Activated effector memory CD4-positive, alpha-beta T cell treated with anti-CD3 and anti-CD28 coated beads, Interleukin-2, amount 50 U/mL, for 16 hours (primary cell): ENCODE data around the gene FSCN2.

Source experiments
- DNase-seq: peaks from one replicate; pipeline ENCODE4 v3.0.0-alpha.2; 2020

FSCN2 gene

GRCh38 chr17:81542431-81543338, 14.5 kb downstream of the FSCN2 start:
- no peak for DNase-seq

GRCh38 chr17:81543339-81543675, 15.1 kb downstream of the FSCN2 start:
- no peak for DNase-seq

GRCh38 chr17:81543756-81544155, 15.6 kb downstream of the FSCN2 start:
- no peak for DNase-seq

GRCh38 chr17:81544281-81544974, 16.3 kb downstream of the FSCN2 start:
- no peak for DNase-seq

GRCh38 chr17:81545160-81545949, 17.2 kb downstream of the FSCN2 start:
- no peak for DNase-seq

GRCh38 chr17:81546906-81547613, 18.9 kb downstream of the FSCN2 start:
- no peak for DNase-seq

DNA sequence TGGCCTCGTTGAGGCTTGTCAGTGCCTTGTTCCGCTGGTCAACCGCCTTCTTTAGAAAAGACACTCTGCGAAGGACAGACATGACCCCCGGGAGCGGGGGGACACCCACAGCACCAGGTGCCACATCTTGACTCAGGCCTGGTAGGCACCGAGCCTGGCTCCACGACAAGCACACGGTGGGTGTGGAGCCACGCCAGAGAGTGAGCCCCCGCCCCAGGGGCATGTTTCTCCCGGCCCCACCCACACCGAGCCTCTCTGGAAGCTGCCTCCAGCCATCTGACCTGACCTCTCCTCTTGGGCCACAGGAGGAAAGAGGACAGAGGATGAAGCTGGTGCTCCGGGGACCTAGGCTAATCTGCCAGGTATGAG, 19.4 kb downstream of the FSCN2 start:
- DNase-seq: no peak

GRCh38 chr17:81549031-81549557, 20.9 kb downstream of the FSCN2 start:
- DNase-seq: no peak

- no peak for DNase-seq
Observed at GRCh38 chr17:81549826-81550225, 21.6 kb downstream of the FSCN2 start.

DNA sequence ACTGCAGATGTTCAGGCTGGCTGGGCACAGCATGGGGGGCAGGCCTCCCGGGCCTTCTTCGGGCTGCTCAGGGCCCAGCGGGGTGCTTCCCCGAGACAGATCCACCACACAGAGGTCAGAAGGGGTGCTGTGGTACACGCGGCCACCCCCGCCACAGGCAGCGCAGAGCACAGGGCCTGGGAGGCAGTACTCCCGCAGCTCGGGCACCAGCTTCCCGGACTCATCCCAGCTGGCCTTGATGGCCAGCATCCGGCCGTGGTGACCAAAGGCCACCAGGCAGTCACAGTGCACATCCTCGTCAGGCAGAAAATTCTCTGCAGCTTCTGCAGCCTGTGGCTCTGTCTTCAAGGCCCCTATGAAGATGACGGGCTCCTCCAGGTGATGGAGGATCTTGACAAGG, 22.1 kb downstream of the FSCN2 start:
- no peak for DNase-seq

- DNase-seq: no peak
Observed at GRCh38 chr17:81550830-81551457, 22.8 kb downstream of the FSCN2 start.

DNA sequence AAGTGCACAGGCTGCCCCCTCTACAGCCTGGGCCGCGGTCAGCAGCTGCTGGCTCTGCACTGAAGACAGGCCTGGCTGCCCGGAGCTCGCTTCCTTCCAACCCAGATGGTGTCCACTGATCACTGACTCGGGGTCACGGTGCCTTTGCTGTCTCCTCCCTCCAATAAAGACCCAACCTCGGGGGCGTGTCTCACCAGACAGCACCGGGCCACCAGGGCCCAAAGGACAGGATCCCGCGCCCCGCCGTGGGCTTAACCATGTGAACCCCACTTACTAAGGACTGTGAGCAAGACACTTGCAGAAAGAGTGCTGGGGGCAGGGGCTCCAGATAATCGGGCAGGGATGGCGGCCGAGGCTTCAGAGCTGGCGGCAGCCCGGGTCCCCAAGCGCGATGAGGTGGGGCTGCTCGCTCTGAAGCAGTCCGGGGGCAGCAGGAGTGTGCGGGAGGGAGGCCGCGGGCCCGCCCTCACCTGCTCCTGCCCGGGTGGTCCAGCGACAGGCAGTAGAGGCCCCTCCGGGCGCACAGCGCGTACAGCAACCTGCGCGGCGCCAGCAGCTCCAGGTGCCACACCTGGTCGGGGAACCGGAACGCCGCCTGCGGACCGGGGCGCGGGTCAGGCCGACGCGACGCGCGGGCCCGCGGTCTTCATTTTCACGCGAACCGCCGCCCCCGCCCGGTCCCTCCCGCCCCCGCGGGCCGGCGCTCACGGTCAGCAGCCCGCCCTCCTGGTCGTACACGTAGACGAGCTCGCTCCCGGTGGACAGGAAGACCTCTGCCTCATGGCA, 23.5 kb downstream of the FSCN2 start:
- DNase-seq: no peak

DNA sequence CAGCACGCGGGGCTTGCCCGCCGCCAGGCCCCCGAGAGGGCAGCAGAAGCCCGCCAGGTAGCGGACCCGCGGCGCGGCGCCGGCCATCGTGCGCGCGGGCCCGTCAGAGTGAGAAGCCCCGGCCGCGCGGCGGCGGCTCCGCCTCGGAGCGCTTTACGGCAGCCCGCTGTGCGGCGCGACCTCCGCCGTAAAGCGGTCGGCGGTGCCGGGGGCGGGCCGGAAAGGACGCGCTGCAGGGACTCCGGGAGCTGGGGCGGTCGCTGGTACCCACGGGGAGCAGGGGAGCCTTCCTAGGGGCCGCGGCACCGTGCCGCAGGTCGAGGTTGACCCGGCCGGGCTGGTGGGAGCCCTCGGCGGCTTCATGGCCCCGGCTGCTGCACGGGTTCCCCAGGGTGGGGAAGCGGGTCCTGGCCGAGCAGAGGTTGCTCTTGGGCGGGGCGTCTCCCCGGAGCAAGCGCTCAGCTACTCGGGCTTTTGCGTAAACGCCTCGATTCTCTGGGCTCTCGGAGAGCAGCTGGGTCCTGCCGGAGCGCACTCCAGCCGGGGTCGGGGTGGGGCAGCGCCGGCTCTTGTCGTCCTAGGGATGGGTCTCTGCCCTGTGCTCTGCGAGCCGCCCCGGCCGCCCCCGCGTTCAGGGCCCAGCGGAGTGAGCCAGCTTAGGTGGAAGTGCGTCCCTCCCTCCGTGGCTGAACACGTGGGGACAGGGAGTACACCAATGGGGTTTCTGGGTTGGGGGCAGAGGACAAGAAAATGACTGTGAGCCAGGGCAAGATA, 24.3 kb downstream of the FSCN2 start, which contains the start of gene FAAP100:
FAAP100 (minus strand) TSS at position 110 of the 774 bp plus-strand sequence; CDS start at position 87, 23 bp downstream.
- peak; percentile 94 for DNase-seq

- DNase-seq: peak; percentile 91
Observed at GRCh38 chr17:81553018-81553615, 24.9 kb downstream of the FSCN2 start.

- DNase-seq: no peak
Observed at GRCh38 chr17:81553616-81554181, 25.5 kb downstream of the FSCN2 start.

DNA sequence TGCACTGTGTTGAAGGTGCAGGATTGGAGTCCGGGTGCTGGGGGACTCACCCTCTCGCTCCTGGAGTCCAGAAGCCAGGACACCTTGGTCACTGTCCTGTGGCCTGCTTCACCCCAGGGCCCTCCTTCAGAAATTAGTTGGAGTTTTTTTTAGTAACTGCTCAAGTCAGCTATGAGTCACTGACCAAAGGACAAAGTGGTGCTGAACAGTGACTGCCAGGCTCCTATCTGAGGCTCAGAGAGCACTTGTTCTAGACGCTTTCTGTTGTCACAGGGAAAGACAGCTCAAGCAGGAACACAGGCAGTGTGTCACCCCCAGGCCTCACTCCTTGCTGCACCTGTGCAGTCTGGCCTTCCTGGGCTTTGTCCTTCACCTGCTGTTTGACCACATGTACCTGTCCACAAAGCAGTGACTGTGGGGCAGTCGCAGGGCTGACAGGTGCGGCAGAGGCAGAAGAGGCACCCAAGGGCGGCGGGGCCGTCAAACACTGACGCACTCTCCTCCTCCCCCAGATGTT, 28.1 kb downstream of the FSCN2 start:
- DNase-seq: no peak

- DNase-seq: no peak
Observed at GRCh38 chr17:81556863-81557262, 28.7 kb downstream of the FSCN2 start.

- DNase-seq: no peak
Observed at GRCh38 chr17:81557276-81558114, 29.3 kb downstream of the FSCN2 start.
